IPS DF 6.9 (cell line): ENCODE data around the gene EXOC4.

Experiments
- DNase-seq: peaks from one replicate; pipeline ENCODE4 v3.0.0-alpha.2; 2013; ENCODE audit warnings: low read depth, low spot score
- H3K27ac ChIP-seq: one replicate; pipeline ENCODE4 v1.5.1; 2013; ENCODE audit warnings: low read length, control low read depth
- H3K27me3 ChIP-seq: 2 replicates; pipeline ENCODE4 v1.6.1; 2013; ENCODE audit warnings: mild to moderate bottlenecking, low read length; ENCODE audit not compliant: control insufficient read depth, insufficient read depth
- H3K36me3 ChIP-seq: 2 replicates; pipeline ENCODE4 v1.6.1; 2013; ENCODE audit warnings: low read length; ENCODE audit not compliant: control insufficient read depth, insufficient read depth
- H3K4me1 ChIP-seq: 2 replicates; pipeline ENCODE4 v1.6.1; 2013; ENCODE audit warnings: low read length; ENCODE audit not compliant: control insufficient read depth, insufficient read depth
- H3K4me3 ChIP-seq: 2 replicates; pipeline ENCODE4 v1.5.1; 2013; ENCODE audit warnings: mild to moderate bottlenecking, low read length
- H3K9me3 ChIP-seq: 2 replicates; pipeline ENCODE4 v1.6.1; 2013; ENCODE audit warnings: low read length, inconsistent platforms; ENCODE audit not compliant: control insufficient read depth, insufficient read depth
- WGBS: extraction: QIAGEN DNeasy Blood & Tissue Kit; methylation state at CpG from one replicate; pipeline ENCODE4 v1.1.7; 2013; ENCODE audit warnings: mixed read lengths, missing lambda C conversion rate; ENCODE audit not compliant: insufficient read length, insufficient coverage; 5-methylcytosine and 5-hydroxymethylcytosine counted together

EXOC4 gene

DNA sequence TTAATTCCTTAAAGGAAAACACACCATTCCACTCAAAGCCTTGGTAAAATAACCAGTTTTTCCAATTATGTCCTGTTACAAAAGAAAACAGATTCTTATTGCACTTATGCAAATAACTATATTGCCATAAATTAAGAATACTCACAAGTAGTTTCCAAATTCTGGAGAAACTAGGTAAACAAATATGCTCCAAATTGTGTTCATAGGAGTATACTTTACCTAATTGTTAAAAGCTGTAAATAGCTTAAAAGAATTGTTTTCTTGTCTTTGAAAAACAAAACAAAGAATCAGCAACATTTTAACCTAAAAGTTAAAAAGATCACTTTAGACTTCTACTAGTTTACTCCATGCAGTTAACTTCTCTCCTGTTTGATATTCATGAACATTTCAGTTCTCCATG is 835.3 kb downstream of the EXOC4 start:
- Histone ChIP-seq H3K9me3 (no peaks in the 10 kb centered on the region; the same call in 1 of the 2 replicates), H3K27me3 (no peaks in the 10 kb centered on the region), H3K4me1 (no peaks in the 10 kb centered on the region), H3K36me3 (no peaks in the 10 kb centered on the region), H3K4me3 (no peak overlapping the region), H3K27ac (no peak overlapping the region)
- no peak for DNase-seq

GRCh38 chr7:134089446-134089845 is 836.6 kb downstream of the EXOC4 start:
- DNase-seq = peak; percentile 31
- H3K36me3 ChIP-seq = no peaks in the 10 kb centered on the region
- H3K4me1 ChIP-seq = no peaks in the 10 kb centered on the region
- H3K27me3 ChIP-seq = no peaks in the 10 kb centered on the region
- no peak overlapping the region for H3K4me3 ChIP-seq
- no CpG with 5 or more reads among the region's 4 CpGs for WGBS
- no peaks in the 10 kb centered on the region; the same call in 1 of the 2 replicates for H3K9me3 ChIP-seq
- no peak overlapping the region for H3K27ac ChIP-seq

DNA sequence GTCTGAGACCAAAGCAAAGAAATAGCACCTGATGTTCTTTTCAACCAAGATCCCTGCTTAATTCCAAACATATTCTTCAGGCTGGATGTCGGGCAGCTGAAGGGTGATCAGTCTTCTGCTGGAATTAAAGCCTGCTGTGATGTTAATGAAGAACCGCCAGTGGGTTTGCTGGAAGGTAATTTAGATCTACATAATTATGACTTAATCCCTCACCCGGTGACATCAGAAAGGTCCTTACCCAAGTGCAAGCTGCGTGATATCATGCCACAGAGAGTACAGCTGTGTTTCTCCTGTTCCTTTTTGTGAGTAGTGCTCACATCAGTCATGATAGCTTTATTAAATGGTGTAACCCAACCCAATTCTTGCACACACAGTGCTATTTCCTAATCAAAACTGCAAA is 845.2 kb downstream of the EXOC4 start:
- no peaks in the 10 kb centered on the region for H3K27me3 ChIP-seq
- no peak overlapping the region for H3K27ac ChIP-seq
- no peaks in the 10 kb centered on the region for H3K4me1 ChIP-seq
- WGBS = no CpG with 5 or more reads among the region's 4 CpGs
- H3K36me3 ChIP-seq = no peaks in the 10 kb centered on the region
- no peak overlapping the region for H3K4me3 ChIP-seq
- DNase-seq = no peak
- H3K9me3 ChIP-seq = no peaks in the 10 kb centered on the region

- H3K27me3 ChIP-seq = no peaks in the 10 kb centered on the region
- WGBS = no CpG with 5 or more reads among the region's 3 CpGs
- no peak overlapping the region for H3K4me3 ChIP-seq
- H3K4me1 ChIP-seq = no peaks in the 10 kb centered on the region
- H3K9me3 ChIP-seq = no peaks in the 10 kb centered on the region
- H3K36me3 ChIP-seq = no peaks in the 10 kb centered on the region
- H3K27ac ChIP-seq = no peak overlapping the region
- DNase-seq = no peak
Observed at GRCh38 chr7:134101716-134102115, 848.8 kb downstream of the EXOC4 start.

DNA sequence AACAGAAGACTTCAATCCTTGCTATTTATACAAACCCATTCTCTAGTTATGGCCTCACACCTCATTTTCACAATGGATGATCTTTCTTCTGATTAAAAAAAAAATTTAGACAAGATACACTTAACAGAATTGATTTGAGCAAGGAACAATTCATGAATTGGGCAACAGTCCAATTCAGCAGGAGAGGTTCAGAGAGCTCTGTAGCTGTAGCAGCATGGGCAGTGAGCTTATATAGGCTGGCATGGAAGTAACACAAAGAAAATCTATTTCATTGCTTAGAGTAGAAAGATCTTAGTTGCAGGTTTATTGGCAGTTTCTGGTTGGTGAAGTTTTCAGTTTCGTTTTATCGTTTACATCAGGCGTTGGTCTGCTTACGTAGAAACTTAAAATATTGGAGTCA is 851.3 kb downstream of the EXOC4 start:
- no CpG with 5 or more reads among the region's 4 CpGs for WGBS
- H3K27me3 ChIP-seq = no peaks in the 10 kb centered on the region
- no peak for DNase-seq

GRCh38 chr7:134105841-134106240 is 853.0 kb downstream of the EXOC4 start:
- no peak overlapping the region for H3K27ac ChIP-seq
- no peaks in the 10 kb centered on the region for H3K4me1 ChIP-seq
- H3K4me3 ChIP-seq = no peak overlapping the region
- no CpG with 5 or more reads among the region's 5 CpGs for WGBS
- no peaks in the 10 kb centered on the region for H3K9me3 ChIP-seq
- no peaks in the 10 kb centered on the region for H3K36me3 ChIP-seq
- H3K27me3 ChIP-seq = no peaks in the 10 kb centered on the region
- DNase-seq = no peak

More for the DNA sequence above, 851.3 kb downstream of the EXOC4 start:
- no peaks in the 10 kb centered on the region for H3K4me1 ChIP-seq
- H3K9me3 ChIP-seq = no peaks in the 10 kb centered on the region
- H3K36me3 ChIP-seq = no peaks in the 10 kb centered on the region
- no peak overlapping the region for H3K4me3 ChIP-seq
- no peak overlapping the region for H3K27ac ChIP-seq

GRCh38 chr7:134108802-134109201 is 855.9 kb downstream of the EXOC4 start:
- WGBS = no CpG with 5 or more reads among the region's 2 CpGs
- H3K9me3 ChIP-seq = no peaks in the 10 kb centered on the region
- no peak overlapping the region for H3K27ac ChIP-seq
- H3K4me3 ChIP-seq = no peak overlapping the region
- H3K4me1 ChIP-seq = peaks cover 3% of the 10 kb centered on the region; the same call in 1 of the 2 replicates
- H3K36me3 ChIP-seq = no peaks in the 10 kb centered on the region
- H3K27me3 ChIP-seq = no peaks in the 10 kb centered on the region
- no peak for DNase-seq

- Histone ChIP-seq H3K36me3 (no peaks in the 10 kb centered on the region), H3K4me1 (peaks cover 3% of the 10 kb centered on the region; the same call in 1 of the 2 replicates), H3K27ac (no peak overlapping the region), H3K9me3 (no peaks in the 10 kb centered on the region), H3K27me3 (no peaks in the 10 kb centered on the region), H3K4me3 (no peak overlapping the region)
- no peak for DNase-seq
Observed at GRCh38 chr7:134113655-134114054, 860.8 kb downstream of the EXOC4 start.

GRCh38 chr7:134114992-134115391 is 862.1 kb downstream of the EXOC4 start:
- H3K4me1 ChIP-seq = peaks cover 3% of the 10 kb centered on the region; the same call in 1 of the 2 replicates
- H3K27ac ChIP-seq = no peak overlapping the region
- no peak overlapping the region for H3K4me3 ChIP-seq
- H3K9me3 ChIP-seq = no peaks in the 10 kb centered on the region
- WGBS = no CpG with 5 or more reads among the region's 4 CpGs
- DNase-seq = no peak
- no peaks in the 10 kb centered on the region for H3K27me3 ChIP-seq
- H3K36me3 ChIP-seq = no peaks in the 10 kb centered on the region
